ENCODE measurements around the gene RIOK3. TPM values are rescaled to one million over a fixed set of nuclear protein-coding genes. Genes with fewer than 3 reads are reported as not detected.
"Not testable (repeated sequence)": the region's sequence is repeated elsewhere in the genome, so short reads cannot be mapped to it uniquely, and the experiment has no call there.

Gene RIOK3
- total and polyA plus RNA-seq, 7 donors: 59.6 to 116 (median 88.3) TPM

DNA sequence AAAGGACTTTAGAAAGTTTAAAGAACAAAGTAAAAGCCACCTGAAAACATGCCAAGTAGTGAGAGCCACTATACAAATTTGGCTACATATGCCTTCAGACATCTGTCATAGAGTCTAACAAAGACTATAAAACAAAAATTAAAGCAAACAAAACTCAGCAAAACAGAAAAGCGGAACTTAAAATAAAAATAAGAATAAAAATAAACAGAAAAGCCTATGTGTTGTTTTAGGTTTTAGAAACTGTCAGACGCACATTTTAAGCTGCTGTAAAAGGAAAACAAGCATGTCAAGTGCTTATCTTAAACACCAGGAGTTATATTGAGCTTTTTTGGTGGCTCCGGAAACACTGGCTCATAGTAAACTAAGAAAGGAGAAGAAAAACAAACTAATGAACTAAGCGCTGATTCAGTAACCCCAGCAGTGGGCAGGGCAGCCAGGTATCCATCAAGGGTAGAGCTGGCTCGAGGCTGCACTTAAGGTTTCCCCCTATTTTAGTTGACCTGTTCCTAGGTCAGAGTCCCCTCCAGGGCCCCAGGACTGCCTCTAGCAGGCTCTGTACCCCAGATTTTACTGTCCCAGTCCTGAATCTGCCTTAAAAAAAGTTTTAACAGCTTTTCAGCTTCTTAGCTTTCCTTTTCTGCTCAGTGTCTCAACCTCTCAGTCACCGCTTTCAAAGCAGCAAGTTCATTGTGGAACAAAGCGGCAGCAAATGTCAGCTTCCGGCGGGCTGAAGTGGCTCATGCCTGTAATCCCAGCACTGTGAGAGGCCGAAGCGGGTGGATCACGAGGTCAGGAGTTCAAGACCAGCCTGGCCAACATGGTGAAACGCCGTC, 34.9 kb downstream of the RIOK3 start:
- no peak overlapping the region for H3K27ac ChIP-seq
- DNase-seq: no peak
- TF ChIP-seq, protein P1, sequence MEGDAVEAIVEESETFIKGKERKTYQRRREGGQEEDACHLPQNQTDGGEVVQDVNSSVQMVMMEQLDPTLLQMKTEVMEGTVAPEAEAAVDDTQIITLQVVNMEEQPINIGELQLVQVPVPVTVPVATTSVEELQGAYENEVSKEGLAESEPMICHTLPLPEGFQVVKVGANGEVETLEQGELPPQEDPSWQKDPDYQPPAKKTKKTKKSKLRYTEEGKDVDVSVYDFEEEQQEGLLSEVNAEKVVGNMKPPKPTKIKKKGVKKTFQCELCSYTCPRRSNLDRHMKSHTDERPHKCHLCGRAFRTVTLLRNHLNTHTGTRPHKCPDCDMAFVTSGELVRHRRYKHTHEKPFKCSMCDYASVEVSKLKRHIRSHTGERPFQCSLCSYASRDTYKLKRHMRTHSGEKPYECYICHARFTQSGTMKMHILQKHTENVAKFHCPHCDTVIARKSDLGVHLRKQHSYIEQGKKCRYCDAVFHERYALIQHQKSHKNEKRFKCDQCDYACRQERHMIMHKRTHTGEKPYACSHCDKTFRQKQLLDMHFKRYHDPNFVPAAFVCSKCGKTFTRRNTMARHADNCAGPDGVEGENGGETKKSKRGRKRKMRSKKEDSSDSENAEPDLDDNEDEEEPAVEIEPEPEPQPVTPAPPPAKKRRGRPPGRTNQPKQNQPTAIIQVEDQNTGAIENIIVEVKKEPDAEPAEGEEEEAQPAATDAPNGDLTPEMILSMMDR (IDR thresholded peaks at IDR 0.05): no peak
- ATAC-seq: no peak
- H3K4me3 ChIP-seq: no peak overlapping the region
- peaks cover 9% of the 10 kb centered on the region for H3K9me3 ChIP-seq
- no peaks in the 10 kb centered on the region for H3K4me1 ChIP-seq
- WGBS, 3 donors: 65 to 71% (median 67%) methylated on average over 14 of the region's 14 CpGs
- peaks cover 0 to 6% of the 10 kb centered on the region in 2 donors for H3K36me3 ChIP-seq (ENCODE audit: insufficient read depth in 1 of 2, low read depth in 1 of 2)
- H3K27me3 ChIP-seq (ENCODE audit: insufficient read depth in 3 of 3, low read length in 2 of 3): no peaks in the 10 kb centered on the region
- intact Hi-C loops (cut with DNase I): no loop called here

GRCh38 chr18:23489586-23489985, 36.5 kb downstream of the RIOK3 start:
- H3K36me3 ChIP-seq (ENCODE audit: insufficient read depth in 1 of 2, low read depth in 1 of 2); intact Hi-C loops (cut with DNase I); ATAC-seq; H3K9me3 ChIP-seq; H3K4me3 ChIP-seq; H3K27ac ChIP-seq; DNase-seq; H3K4me1 ChIP-seq; H3K27me3 ChIP-seq (ENCODE audit: insufficient read depth in 3 of 3, low read length in 2 of 3): not testable (repeated sequence)
- 72 to 81% (median 78%) methylated on average over 5 of the region's 5 CpGs for whole genome bisulfite sequencing, 3 donors

DNA sequence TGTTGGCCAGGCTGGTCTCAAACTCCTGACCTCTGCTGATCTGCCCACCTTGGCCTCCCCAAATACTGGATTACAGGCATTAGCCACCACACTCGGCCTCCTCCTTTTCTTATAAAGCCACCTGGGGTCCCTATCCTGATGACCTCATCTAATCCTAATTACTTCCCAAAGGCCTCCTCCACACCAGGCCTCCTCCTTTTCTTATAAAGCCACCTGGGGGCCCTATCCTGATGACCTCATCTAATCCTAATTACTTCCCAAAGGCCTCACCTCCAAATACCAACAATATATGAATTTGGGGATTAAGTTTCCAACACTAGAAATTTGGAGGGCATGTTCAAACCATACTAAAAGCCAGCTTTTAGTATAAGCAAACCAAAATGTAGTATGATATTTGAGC, 40.6 kb downstream of the RIOK3 start:
- Histone ChIP-seq H3K4me1 (no peaks in the 10 kb centered on the region), H3K36me3 (ENCODE audit: insufficient read depth in 1 of 2, low read depth in 1 of 2) (no peaks in the 10 kb centered on the region), H3K9me3 (peaks cover 9% of the 10 kb centered on the region), H3K27me3 (ENCODE audit: insufficient read depth in 3 of 3, low read length in 2 of 3) (no peaks in the 10 kb centered on the region), H3K4me3 (no peak overlapping the region), H3K27ac (no peak overlapping the region)
- ATAC-seq (no peak), DNase-seq (no peak)
- intact Hi-C loops (cut with DNase I): no loop called here
- 63 to 84% (median 70%) methylated on average over 1 of the region's 1 CpG for WGBS, 3 donors
- TF ChIP-seq, protein P1 (IDR thresholded peaks at IDR 0.05): no peak

- ATAC-seq (no peak), DNase-seq (no peak)
- Histone ChIP-seq H3K27me3 (ENCODE audit: insufficient read depth in 3 of 3, low read length in 2 of 3) (no peaks in the 10 kb centered on the region), H3K27ac (no peak overlapping the region), H3K9me3 (peaks cover 9% of the 10 kb centered on the region), H3K4me3 (no peak overlapping the region), H3K36me3 (ENCODE audit: insufficient read depth in 1 of 2, low read depth in 1 of 2) (no peaks in the 10 kb centered on the region), H3K4me1 (no peaks in the 10 kb centered on the region)
- 83 to 95% (median 86%) methylated on average over 1 of the region's 1 CpG for WGBS, 3 donors
- TF ChIP-seq, protein P1 (IDR thresholded peaks at IDR 0.05): no peak
- intact Hi-C loops (cut with DNase I): no loop called here
Measured at GRCh38 chr18:23494992-23495391, 41.9 kb downstream of the RIOK3 start.

GRCh38 chr18:23495723-23496440, 42.8 kb downstream of the RIOK3 start:
- DNase-seq (no peak), ATAC-seq (no peak)
- 70 to 75% (median 71%) methylated on average over 12 of the region's 12 CpGs for WGBS, 3 donors
- Histone ChIP-seq H3K27me3 (ENCODE audit: insufficient read depth in 3 of 3, low read length in 2 of 3) (no peaks in the 10 kb centered on the region), H3K4me1 (no peaks in the 10 kb centered on the region), H3K36me3 (ENCODE audit: insufficient read depth in 1 of 2, low read depth in 1 of 2) (no peaks in the 10 kb centered on the region), H3K9me3 (peaks cover 2% of the 10 kb centered on the region), H3K4me3 (no peak overlapping the region), H3K27ac (no peak overlapping the region)
- intact Hi-C loops (cut with DNase I): no loop called here
- TF ChIP-seq, protein P1 (IDR thresholded peaks at IDR 0.05): no peak
